Thymus (tissue), 11 donors: ENCODE results near the gene MXRA8. TPM values are rescaled to one million over a fixed set of nuclear protein-coding genes. Genes with fewer than 3 reads are reported as not detected.

Experiments used
- DNase-seq, 9 donors: peaks; one replicate each; pipeline ENCODE4 v3.0.0-alpha.2; 2013; ENCODE audit warnings: low spot score in 9 of 9, low read depth in 6 of 9, missing footprints in 1 of 9
- H3K27ac ChIP-seq, 2 donors: one replicate each; pipeline ENCODE4 v1.5.1; 2013; ENCODE audit warnings: control low read depth in 1 of 2, low read depth in 1 of 2, low read length in 1 of 2, mild to moderate bottlenecking in 1 of 2, moderate library complexity in 1 of 2
- H3K27me3 ChIP-seq, 2 donors: one replicate each; pipeline ENCODE4 v1.5.1; 2013; ENCODE audit warnings: low read length in 1 of 2; ENCODE audit not compliant: control insufficient read depth in 2 of 2, insufficient read depth in 1 of 2
- H3K36me3 ChIP-seq, 2 donors: one replicate each; pipeline ENCODE4 v1.5.1; 2013; ENCODE audit warnings: low read length in 1 of 2, mild to moderate bottlenecking in 1 of 2, moderate library complexity in 1 of 2; ENCODE audit not compliant: control insufficient read depth in 2 of 2, insufficient read depth in 2 of 2
- H3K4me1 ChIP-seq, 2 donors: one replicate each; pipeline ENCODE4 v1.5.1; 2013; ENCODE audit warnings: low read length in 2 of 2; ENCODE audit not compliant: control insufficient read depth in 2 of 2, insufficient read depth in 2 of 2
- H3K4me3 ChIP-seq, 2 donors: one replicate each; pipeline ENCODE4 v1.5.1; 2013; ENCODE audit warnings: low read length in 2 of 2, control low read depth in 1 of 2, mild to moderate bottlenecking in 1 of 2
- H3K9me3 ChIP-seq, 2 donors: one replicate each; pipeline ENCODE4 v1.5.1; 2013; ENCODE audit warnings: low read length in 1 of 2, mild to moderate bottlenecking in 1 of 2; ENCODE audit not compliant: control insufficient read depth in 2 of 2, insufficient read depth in 1 of 2
- WGBS: extraction: QIAGEN DNeasy Blood & Tissue Kit; methylation state at CpG from one replicate; pipeline ENCODE4 v1.1.7; 2013; 5-methylcytosine and 5-hydroxymethylcytosine counted together
- polyA plus RNA-seq: library from polyadenylated mRNA; stranded (reverse); fragments of 200-250 nt; gene quantifications from one replicate; pipeline ENCODE4 v1.2.3, GENCODE V29; 2013
- total RNA-seq: library from RNA; stranded (reverse); fragments of 120-200 nt; gene quantifications from one replicate; pipeline ENCODE4 v1.2.4, GENCODE V29; 2013
- donor health status: healthy.

MXRA8 gene
- total and polyA plus RNA-seq, 2 donors: 2.7 to 9.6 TPM

GRCh38 chr1:1364266-1364665 lies 5.9 kb upstream of the MXRA8 start:
- Histone ChIP-seq H3K4me3 (no peak overlapping the region), H3K36me3 (no peaks in the 10 kb centered on the region), H3K9me3 (peaks cover 3 to 6% of the 10 kb centered on the region in 2 donors), H3K4me1 (peaks cover 0 to 2% of the 10 kb centered on the region in 2 donors), H3K27me3 (peaks cover 16 to 37% of the 10 kb centered on the region in 2 donors), H3K27ac (no peak overlapping the region)
- no peak for DNase-seq
- WGBS: 90% methylated on average over 14 of the region's 14 CpGs

- no peak for DNase-seq
- WGBS: 31% methylated on average over 13 of the region's 13 CpGs
- peaks cover 1 to 6% of the 10 kb centered on the region in 2 donors for H3K9me3 ChIP-seq
- H3K27ac ChIP-seq: no peak overlapping the region
- H3K36me3 ChIP-seq: no peaks in the 10 kb centered on the region
- H3K4me3 ChIP-seq: no peak overlapping the region
- H3K27me3 ChIP-seq: peaks cover 34 to 60% of the 10 kb centered on the region in 2 donors
- peaks cover 0 to 14% of the 10 kb centered on the region in 2 donors for H3K4me1 ChIP-seq
These were observed 3.6 kb upstream of the MXRA8 start for GRCh38 chr1:1361982-1362423.

- DNase-seq: no peak
- Histone ChIP-seq H3K4me1 (peaks cover 0 to 14% of the 10 kb centered on the region in 2 donors), H3K27me3 (peaks cover 40 to 65% of the 10 kb centered on the region in 2 donors)
These were observed 3.1 kb upstream of the MXRA8 start for GRCh38 chr1:1361233-1361981.

DNA sequence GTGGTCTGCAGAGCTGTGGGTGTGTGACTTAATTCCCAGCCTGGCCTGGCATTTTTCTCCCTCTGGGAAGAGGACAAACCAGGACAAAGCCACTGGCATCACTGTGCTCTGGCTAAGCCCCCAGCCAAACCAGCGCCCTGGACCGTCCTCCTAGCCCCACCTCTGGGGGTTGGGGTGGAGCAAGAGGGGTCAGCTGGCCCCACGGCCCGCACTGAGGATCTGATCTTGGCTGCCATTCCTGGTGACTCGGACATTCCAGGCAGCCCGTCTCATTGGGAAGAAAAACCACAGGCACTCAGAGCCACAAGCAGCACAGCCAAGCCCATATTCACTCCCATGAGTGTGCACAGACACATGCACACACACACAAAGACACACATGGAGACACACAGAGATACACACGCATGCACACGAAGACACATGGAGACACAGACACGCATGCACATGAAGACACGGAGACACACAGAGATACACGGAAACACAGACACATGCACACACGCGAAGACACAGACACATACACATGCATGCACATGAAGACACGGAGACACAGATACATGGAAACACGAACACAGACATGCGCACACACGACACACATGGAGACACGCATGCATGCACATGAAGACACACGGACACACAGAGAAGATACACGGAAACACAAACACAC lies 2.3 kb upstream of the MXRA8 start:
- H3K4me1 ChIP-seq: peaks cover 0 to 14% of the 10 kb centered on the region in 2 donors
- H3K27ac ChIP-seq: no peak overlapping the region
- no peak overlapping the region for H3K4me3 ChIP-seq
- peaks cover 0 to 2% of the 10 kb centered on the region in 2 donors for H3K9me3 ChIP-seq
- no peak for DNase-seq
- WGBS: 85% methylated on average over 20 of the region's 20 CpGs
- H3K27me3 ChIP-seq: peaks cover 48 to 73% of the 10 kb centered on the region in 2 donors
- no peaks in the 10 kb centered on the region for H3K36me3 ChIP-seq

More at GRCh38 chr1:1361233-1361981, 3.1 kb upstream of the MXRA8 start:
- Histone ChIP-seq H3K9me3 (peaks cover 1 to 6% of the 10 kb centered on the region in 2 donors), H3K36me3 (no peaks in the 10 kb centered on the region), H3K27ac (no peak overlapping the region), H3K4me3 (no peak overlapping the region)
- WGBS: 75% methylated on average over 35 of the region's 35 CpGs

DNA sequence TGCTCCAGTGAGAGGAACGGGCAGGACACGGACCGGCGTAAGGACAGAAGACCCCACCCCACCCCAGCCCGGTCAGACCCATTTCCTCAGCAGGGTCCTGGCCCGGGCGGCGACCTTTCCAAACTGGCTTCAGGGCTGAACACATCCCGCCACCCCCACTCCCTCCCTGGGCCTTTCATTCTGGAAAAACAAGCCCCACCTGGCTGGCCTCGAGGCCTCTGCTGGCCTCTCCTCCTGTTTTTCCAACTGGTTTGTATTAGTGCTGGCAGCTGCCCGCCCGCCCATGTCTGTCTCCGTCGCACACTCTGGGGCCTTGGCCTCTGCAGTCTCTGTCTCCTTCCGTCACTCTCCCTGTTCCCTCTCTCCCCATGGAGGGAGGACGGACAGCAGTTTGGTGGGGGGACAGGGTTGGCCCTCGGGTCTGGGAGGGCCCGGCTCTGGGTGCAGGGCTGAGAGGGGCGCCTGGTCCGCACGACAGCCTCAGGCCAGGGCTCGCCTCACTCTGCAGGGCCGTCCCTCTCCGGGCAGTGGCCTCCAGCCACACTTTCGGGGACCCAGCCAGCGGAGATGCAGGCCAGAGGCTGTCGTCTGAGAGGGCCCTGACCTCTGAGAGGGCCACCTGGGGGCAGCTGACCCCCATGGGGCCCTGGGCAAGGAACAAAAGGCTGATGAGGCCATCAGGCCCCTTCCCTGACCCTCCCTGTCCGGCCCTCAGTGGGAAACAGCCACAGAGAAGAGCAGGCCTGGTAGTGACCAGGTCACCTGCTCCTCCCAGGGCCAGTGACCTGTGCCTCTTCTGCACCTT lies 1.5 kb upstream of the MXRA8 start:
- H3K27me3 ChIP-seq: peaks cover 56 to 80% of the 10 kb centered on the region in 2 donors
- H3K9me3 ChIP-seq: no peaks in the 10 kb centered on the region
- no peak for DNase-seq
- WGBS: 86% methylated on average over 28 of the region's 28 CpGs
- H3K27ac ChIP-seq: no peak overlapping the region
- no peak overlapping the region for H3K4me3 ChIP-seq
- peaks cover 0 to 14% of the 10 kb centered on the region in 2 donors for H3K4me1 ChIP-seq
- no peaks in the 10 kb centered on the region for H3K36me3 ChIP-seq

- H3K9me3 ChIP-seq: no peaks in the 10 kb centered on the region
- peaks cover 0 to 14% of the 10 kb centered on the region in 2 donors for H3K4me1 ChIP-seq
- DNase-seq: no peak
- no peak overlapping the region for H3K27ac ChIP-seq
- WGBS: 66% methylated on average over 6 of the region's 6 CpGs
- no peaks in the 10 kb centered on the region for H3K36me3 ChIP-seq
- peaks cover 61 to 85% of the 10 kb centered on the region in 2 donors for H3K27me3 ChIP-seq
- H3K4me3 ChIP-seq: no peak overlapping the region
These were observed 931 bp upstream of the MXRA8 start for GRCh38 chr1:1359308-1359663.

DNA sequence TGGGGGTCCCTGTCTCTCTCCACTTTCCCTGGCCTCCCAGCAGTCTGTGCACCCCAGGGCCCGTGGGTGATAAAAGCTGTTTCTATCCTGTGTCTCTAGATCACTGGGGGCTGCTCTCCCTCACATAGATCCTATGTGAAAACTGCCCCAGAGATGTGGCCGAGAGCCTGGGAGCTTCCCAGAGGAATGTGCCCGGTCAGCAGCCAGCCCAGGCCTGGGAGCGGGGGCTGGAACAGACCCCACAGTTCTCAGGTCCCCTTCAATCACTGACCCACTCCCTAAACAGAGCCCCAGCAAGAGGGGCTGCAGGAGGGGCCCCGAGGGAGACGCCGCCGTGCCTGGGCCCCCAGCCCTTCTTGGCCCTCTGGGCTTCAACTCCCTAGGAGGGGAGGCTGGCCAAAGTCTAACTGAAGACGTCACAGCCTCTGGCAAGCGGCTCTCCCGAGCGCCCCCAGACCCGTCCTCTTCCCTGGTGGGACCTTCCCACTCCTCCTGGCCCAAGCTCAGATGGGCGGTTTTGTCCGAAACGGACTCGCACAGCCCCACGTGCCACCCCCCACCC lies 403 bp downstream of the MXRA8 start:
- peaks cover 0 to 2% of the 10 kb centered on the region in 2 donors for H3K9me3 ChIP-seq
- 28% methylated on average over 18 of the region's 18 CpGs for WGBS
- no peak for DNase-seq
- peaks cover 0 to 20% of the 10 kb centered on the region in 2 donors for H3K4me1 ChIP-seq
- no peak overlapping the region for H3K4me3 ChIP-seq
- peaks cover 75 to 93% of the 10 kb centered on the region in 2 donors for H3K27me3 ChIP-seq
- no peaks in the 10 kb centered on the region for H3K36me3 ChIP-seq
- no peak overlapping the region for H3K27ac ChIP-seq

DNA sequence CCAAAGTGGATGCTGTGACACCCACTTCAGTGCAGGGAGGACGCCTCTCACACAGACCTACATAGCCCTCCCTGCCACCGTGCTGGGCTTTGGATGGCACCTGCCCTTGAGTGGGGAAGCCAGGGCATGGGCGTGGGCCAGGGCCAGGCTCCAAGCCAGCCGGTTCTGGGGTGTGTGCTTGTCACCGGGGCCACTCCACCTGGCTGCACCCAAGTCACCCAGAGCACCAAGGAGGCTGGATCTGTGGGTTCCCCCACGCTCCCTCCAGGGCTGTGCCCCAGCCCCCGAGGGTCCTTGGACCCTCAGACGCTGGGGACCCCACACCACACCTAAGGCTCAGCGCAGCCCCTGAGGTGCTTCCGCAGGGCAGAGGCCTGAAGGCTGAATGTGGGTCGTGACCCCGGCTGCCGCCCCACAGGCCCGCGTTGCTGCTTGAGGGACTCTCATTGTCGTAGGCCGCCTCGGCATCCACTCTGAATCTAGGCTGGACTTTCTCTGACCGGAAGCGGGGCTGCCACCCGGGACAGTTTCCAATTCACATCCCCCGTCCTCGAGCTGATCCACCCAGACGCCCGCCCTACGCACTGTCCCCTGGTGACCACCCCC lies 1.5 kb downstream of the MXRA8 start:
- Histone ChIP-seq H3K36me3 (no peaks in the 10 kb centered on the region), H3K4me1 (peaks cover 0 to 20% of the 10 kb centered on the region in 2 donors), H3K9me3 (peaks cover 0 to 4% of the 10 kb centered on the region in 2 donors), H3K4me3 (no peak overlapping the region), H3K27me3 (peaks cover 84 to 99% of the 10 kb centered on the region in 2 donors), H3K27ac (no peak overlapping the region)
- 81% methylated on average over 26 of the region's 26 CpGs for WGBS
- DNase-seq: no peak
